HepG2 (cell line): ENCODE data around the gene LSM14B. TPM values are rescaled to one million over a fixed set of nuclear protein-coding genes. Genes with fewer than 3 reads are reported as not detected.

Source experiments
- HES4 ChIP-seq: sonication (generic); formaldehyde crosslinking; IDR thresholded peaks from 2 replicates; pipeline ENCODE4 v1.9.0; 2021; ENCODE audit warnings: mild to moderate bottlenecking, missing genetic modification reagents, borderline replicate concordance
- KDM4B ChIP-seq: sonication (generic); formaldehyde crosslinking; IDR thresholded peaks from 2 replicates; pipeline ENCODE4 v1.4.0; 2020; ENCODE audit warnings: missing genetic modification reagents
- MIXL1 ChIP-seq: IDR thresholded peaks from 2 replicates; pipeline ENCODE4 v1.6.1; 2016
- NCOA1 ChIP-seq: sonication (generic); formaldehyde crosslinking; IDR thresholded peaks from 2 replicates; pipeline ENCODE4 v1.9.0; 2021; ENCODE audit warnings: missing genetic modification reagents
- NFE2L2 ChIP-seq: fragments of 150-350 bp; IDR thresholded peaks from 2 replicates; pipeline ENCODE4 v1.6.1; 2014; ENCODE audit warnings: low read length
- NFKBIZ ChIP-seq: IDR thresholded peaks from 2 replicates; pipeline ENCODE4 v1.6.1; 2018; ENCODE audit warnings: missing genetic modification reagents, missing compliant biosample characterization
- REST ChIP-seq, 2 experiments: IDR thresholded peaks; 2 replicates each; pipeline ENCODE4 v1.6.1; 2011 to 2012; ENCODE audit warnings: low read length in 2 of 2, borderline replicate concordance in 1 of 2, low read depth in 1 of 2, mild to moderate bottlenecking in 1 of 2, moderate library complexity in 1 of 2
- REXO4 ChIP-seq: sonication (generic); formaldehyde crosslinking; IDR thresholded peaks from 2 replicates; pipeline ENCODE4 v1.8.0; 2022; ENCODE audit warnings: missing genetic modification reagents, mild to moderate bottlenecking, borderline replicate concordance
- STAT6 ChIP-seq: sonication (generic); formaldehyde crosslinking; IDR thresholded peaks from 2 replicates; pipeline ENCODE4 v1.4.0; 2020; ENCODE audit warnings: missing genetic modification reagents, mild to moderate bottlenecking, borderline replicate concordance
- TBP ChIP-seq: sonication (generic); formaldehyde crosslinking; IDR thresholded peaks from 2 replicates; pipeline ENCODE4 v1.5.0; 2020; ENCODE audit warnings: missing genetic modification reagents
- ZBTB49 ChIP-seq: sonication (generic); formaldehyde crosslinking; IDR thresholded peaks from 2 replicates; pipeline ENCODE4 v1.4.0; 2020; ENCODE audit warnings: missing genetic modification reagents, borderline replicate concordance
- ZNF142 ChIP-seq: sonication (generic); formaldehyde crosslinking; IDR thresholded peaks from 2 replicates; pipeline ENCODE4 v1.4.0; 2020; ENCODE audit warnings: missing genetic modification reagents
- ZNF180 ChIP-seq: sonication (generic); formaldehyde crosslinking; IDR thresholded peaks from 2 replicates; pipeline ENCODE4 v1.4.0; 2020; ENCODE audit warnings: low read depth, missing genetic modification reagents, borderline replicate concordance
- ZNF225 ChIP-seq: sonication (generic); formaldehyde crosslinking; IDR thresholded peaks from 2 replicates; pipeline ENCODE4 v1.4.0; 2020; ENCODE audit warnings: mild to moderate bottlenecking, missing genetic modification reagents
- polyA plus RNA-seq, 8 experiments: library from polyadenylated mRNA; depleted of rRNA in 3 of 8; stranded (reverse) in 7 of 8; unstranded in 1 of 8; fragments of >200 nt; fragmentation: Illumina TruSeq in 4 of 8; extraction: Trizol in 4 of 8; gene quantifications; 2 replicates each; pipeline versions ENCODE4 v1.2.1 to v1.2.3, GENCODE V29; 2011 to 2016; ENCODE audit warnings: low read depth in 4 of 8, missing spikeins in 1 of 8, mixed read lengths in 1 of 8; ENCODE audit not compliant: insufficient read depth in 1 of 8
- total RNA-seq, 5 experiments: library from RNA; depleted of rRNA; stranded (reverse); fragments of >200 nt; fragmentation: Illumina TruSeq; extraction: Trizol; gene quantifications; 2 replicates each; pipeline ENCODE4 v1.2.3, GENCODE V29; 2016; ENCODE audit warnings: low read depth in 1 of 5

LSM14B gene
- total and polyA plus RNA-seq, 2 of the 13 experiments (the other 11 are each of a cell fraction or from before 2014, with no cell fraction given): 43.3 to 79.2 TPM

GRCh38 chr20:62156592-62157386 is 34.5 kb downstream of the LSM14B start (continued):
- TF ChIP-seq ZNF142 (CRISPR knock-in tag) (no peak), ZNF225 (CRISPR knock-in tag) (no peak), NCOA1 (CRISPR knock-in tag) (no peak), ZNF180 (CRISPR knock-in tag) (no peak), REST (IDR thresholded peaks at IDR 0.05; ENCODE audit: borderline replicate concordance in 1 of 2, low read depth in 1 of 2, low read length in 2 of 2) (no peak), TBP (CRISPR knock-in tag) (no peak), MIXL1 (CRISPR knock-in tag) (no peak), HES4 (CRISPR knock-in tag) (no peak), KDM4B (CRISPR knock-in tag) (no peak), REXO4 (CRISPR knock-in tag) (no peak), NFE2L2 (no peak), STAT6 (CRISPR knock-in tag) (no peak), NFKBIZ (no peak), ZBTB49 (CRISPR knock-in tag) (no peak)
